H9 (cell line): ENCODE results near the gene OSR1. TPM values are rescaled to one million over a fixed set of nuclear protein-coding genes. Genes with fewer than 3 reads are reported as not detected.
"Not testable (repeated sequence)": the region's sequence is repeated elsewhere in the genome, so short reads cannot be mapped to it uniquely, and the experiment has no call there.

Source experiments
- DNase-seq: peaks from one replicate; pipeline ENCODE4 v3.0.0-alpha.2; 2017
- H2AFZ ChIP-seq: one replicate; pipeline ENCODE4 v1.6.1; 2013; ENCODE audit warnings: mild to moderate bottlenecking, low read length, control low read depth, moderate library complexity
- H2AK5ac ChIP-seq: 2 replicates; pipeline ENCODE4 v1.6.1; 2013; ENCODE audit warnings: low read length, control low read depth, mixed read lengths; ENCODE audit not compliant: insufficient read length
- H2BK120ac ChIP-seq: one replicate; pipeline ENCODE4 v1.6.1; 2013; ENCODE audit warnings: low read depth, mild to moderate bottlenecking, low read length, control low read depth, inconsistent platforms; ENCODE audit not compliant: poor library complexity, severe bottlenecking
- H2BK12ac ChIP-seq: 2 replicates; pipeline ENCODE4 v1.6.1; 2013; ENCODE audit warnings: low read length, control low read depth, mixed read lengths, low read depth; ENCODE audit not compliant: insufficient read length
- H2BK15ac ChIP-seq: 2 replicates; pipeline ENCODE4 v1.6.1; 2013; ENCODE audit warnings: low read depth, low read length, control low read depth
- H2BK20ac ChIP-seq: one replicate; pipeline ENCODE4 v1.6.1; 2013; ENCODE audit warnings: low read depth, mild to moderate bottlenecking, low read length, control low read depth, inconsistent platforms; ENCODE audit not compliant: poor library complexity, severe bottlenecking
- H2BK5ac ChIP-seq: 2 replicates; pipeline ENCODE4 v1.6.1; 2013; ENCODE audit warnings: low read length, control low read depth, mixed read lengths; ENCODE audit not compliant: insufficient read length
- H3K14ac ChIP-seq: 2 replicates; pipeline ENCODE4 v1.6.1; 2013; ENCODE audit warnings: low read length, control low read depth; ENCODE audit not compliant: insufficient read depth
- H3K18ac ChIP-seq: 2 replicates; pipeline ENCODE4 v1.6.1; 2013; ENCODE audit warnings: low read depth, mild to moderate bottlenecking, mixed read lengths, low read length, control low read depth; ENCODE audit not compliant: insufficient read length
- H3K23ac ChIP-seq: 2 replicates; pipeline ENCODE4 v1.6.1; 2013; ENCODE audit warnings: low read length, control low read depth, mixed read lengths, low read depth; ENCODE audit not compliant: insufficient read length
- H3K23me2 ChIP-seq: 2 replicates; pipeline ENCODE4 v1.6.1; 2013; ENCODE audit warnings: low read depth, mild to moderate bottlenecking, mixed read lengths, low read length, control low read depth; ENCODE audit not compliant: insufficient read length, poor library complexity, severe bottlenecking
- H3K27ac ChIP-seq: 2 replicates; pipeline ENCODE4 v1.5.1; 2013; ENCODE audit warnings: low read length, control low read depth, mixed read lengths, low read depth; ENCODE audit not compliant: insufficient read length
- H3K27me3 ChIP-seq: 2 replicates; pipeline ENCODE4 v1.6.1; 2013; ENCODE audit warnings: low read length, control low read depth, inconsistent platforms; ENCODE audit not compliant: insufficient read depth
- H3K4ac ChIP-seq: 2 replicates; pipeline ENCODE4 v1.6.1; 2013; ENCODE audit warnings: low read depth, mild to moderate bottlenecking, control low read depth, inconsistent platforms, low read length, moderate library complexity
- H3K4me1 ChIP-seq: 2 replicates; pipeline ENCODE4 v1.6.1; 2013; ENCODE audit warnings: low read length, control low read depth, inconsistent platforms; ENCODE audit not compliant: insufficient read depth
- H3K4me2 ChIP-seq: 2 replicates; pipeline ENCODE4 v1.6.1; 2013; ENCODE audit warnings: low read length, control low read depth, mixed read lengths; ENCODE audit not compliant: insufficient read length, insufficient read depth
- H3K56ac ChIP-seq: 2 replicates; pipeline ENCODE4 v1.6.1; 2013; ENCODE audit warnings: low read depth, mild to moderate bottlenecking, mixed read lengths, low read length, control low read depth; ENCODE audit not compliant: insufficient read length
- H3K79me1 ChIP-seq: 2 replicates; pipeline ENCODE4 v1.6.1; 2013; ENCODE audit warnings: low read depth, mild to moderate bottlenecking, moderate library complexity, low read length, control low read depth, inconsistent platforms; ENCODE audit not compliant: insufficient read depth, poor library complexity, severe bottlenecking
- H3K79me2 ChIP-seq: 2 replicates; pipeline ENCODE4 v1.6.1; 2013; ENCODE audit warnings: low read length, control low read depth, inconsistent platforms; ENCODE audit not compliant: insufficient read depth
- H3K9ac ChIP-seq: 2 replicates; pipeline ENCODE4 v1.6.1; 2013; ENCODE audit warnings: low read length, control low read depth, mixed read lengths; ENCODE audit not compliant: insufficient read length; ENCODE audit errors: extremely low read depth
- H3K9me3 ChIP-seq: one replicate; pipeline ENCODE4 v1.6.1; 2013; ENCODE audit warnings: low read depth, low read length, inconsistent platforms; ENCODE audit not compliant: control insufficient read depth
- H3T11ph ChIP-seq: one replicate; pipeline ENCODE4 v1.6.1; 2013; ENCODE audit warnings: mild to moderate bottlenecking, low read length, control low read depth, inconsistent platforms
- H4K20me1 ChIP-seq: one replicate; pipeline ENCODE4 v1.6.1; 2013; ENCODE audit not compliant: control insufficient read depth, insufficient read length, insufficient read depth
- H4K5ac ChIP-seq: 2 replicates; pipeline ENCODE4 v1.6.1; 2013; ENCODE audit warnings: low read depth, mild to moderate bottlenecking, mixed read lengths, low read length, control low read depth; ENCODE audit not compliant: insufficient read length
- H4K8ac ChIP-seq: replicated peaks from 2 replicates; pipeline ENCODE4 v1.6.1; 2013; ENCODE audit warnings: low read length, control low read depth, mixed read lengths, low read depth; ENCODE audit not compliant: insufficient read length
- H4K91ac ChIP-seq: 2 replicates; pipeline ENCODE4 v1.6.1; 2013; ENCODE audit warnings: low read depth, mild to moderate bottlenecking, moderate library complexity, mixed read lengths, low read length, control low read depth; ENCODE audit not compliant: insufficient read length
- H3K27ac Mint-ChIP-seq, 3 experiments: 2 replicates in 2 of 3; 3 replicates in 1 of 3; pipeline ENCODE4 v1.8.0; 2020 to 2021; ENCODE audit warnings: mixed read lengths in 3 of 3, mild to moderate bottlenecking in 1 of 3, moderate library complexity in 1 of 3
- H3K27me3 Mint-ChIP-seq: 2 replicates; pipeline ENCODE4 v1.8.0; 2021; ENCODE audit warnings: low read depth, mild to moderate bottlenecking, moderate library complexity, mixed read lengths
- H3K36me3 Mint-ChIP-seq, 3 experiments: 2 replicates in 2 of 3; 3 replicates in 1 of 3; pipeline ENCODE4 v1.8.0; 2020 to 2021; ENCODE audit warnings: low read depth in 3 of 3, mixed read lengths in 3 of 3; ENCODE audit not compliant: insufficient read depth in 1 of 3
- H3K4me1 Mint-ChIP-seq, 2 experiments: 2 replicates each; pipeline ENCODE4 v1.8.0; 2020; ENCODE audit warnings: mixed read lengths in 2 of 2
- H3K4me3 Mint-ChIP-seq, 2 experiments: 2 replicates in 1 of 2; 3 replicates in 1 of 2; pipeline ENCODE4 v1.8.0; 2020 to 2021; ENCODE audit warnings: mild to moderate bottlenecking in 2 of 2, mixed read lengths in 2 of 2, moderate library complexity in 1 of 2
- H3K9me3 Mint-ChIP-seq, 2 experiments: 2 replicates in 1 of 2; 3 replicates in 1 of 2; pipeline ENCODE4 v1.8.0; 2020; ENCODE audit warnings: mild to moderate bottlenecking in 2 of 2, mixed read lengths in 2 of 2, moderate library complexity in 1 of 2
- WGBS: extraction: QIAGEN DNeasy Blood & Tissue Kit; methylation state at CpG from one replicate; pipeline ENCODE4 v1.1.7; 2013; ENCODE audit warnings: missing lambda C conversion rate, low lambda C conversion rate, mixed read lengths; ENCODE audit not compliant: insufficient read length; ENCODE audit errors: extremely low coverage; 5-methylcytosine and 5-hydroxymethylcytosine counted together
- total RNA-seq: library from RNA; stranded (reverse); gene quantifications from 2 replicates; pipeline ENCODE4 v1.2.1, GENCODE V29; 2021
- TF ChIP-seq, protein P1 (sequence below): fragments of 200-600 bp; sonication (generic); conservative IDR thresholded peaks from 3 replicates; pipeline ENCODE4 v1.8.0; 2021; ENCODE audit warnings: antibody characterized with exemption, mild to moderate bottlenecking

The OSR1 gene
- total RNA-seq, 1 experiment from 2014 or later, result 0.35 TPM

DNA sequence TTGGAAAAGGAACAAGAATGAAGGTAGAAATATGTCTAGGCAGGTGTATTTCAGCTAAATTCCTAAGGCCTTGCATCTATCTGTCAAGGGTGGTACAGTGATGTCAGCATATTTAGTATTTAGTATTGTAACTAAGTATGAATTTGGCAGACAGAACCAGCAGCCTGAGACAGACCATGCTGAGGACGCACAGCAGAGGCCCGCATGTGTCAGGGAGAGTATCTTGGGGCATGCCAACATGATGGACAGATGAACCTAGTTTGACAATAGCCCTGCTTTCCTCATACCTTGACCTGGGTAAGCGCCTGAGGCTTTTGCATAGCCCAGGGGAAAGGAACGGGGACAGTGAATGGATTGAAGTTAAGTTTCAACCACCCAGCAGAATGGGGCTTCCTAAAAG, 33.8 kb upstream of the OSR1 start:
- H3K56ac ChIP-seq, result no peak overlapping the region

DNA sequence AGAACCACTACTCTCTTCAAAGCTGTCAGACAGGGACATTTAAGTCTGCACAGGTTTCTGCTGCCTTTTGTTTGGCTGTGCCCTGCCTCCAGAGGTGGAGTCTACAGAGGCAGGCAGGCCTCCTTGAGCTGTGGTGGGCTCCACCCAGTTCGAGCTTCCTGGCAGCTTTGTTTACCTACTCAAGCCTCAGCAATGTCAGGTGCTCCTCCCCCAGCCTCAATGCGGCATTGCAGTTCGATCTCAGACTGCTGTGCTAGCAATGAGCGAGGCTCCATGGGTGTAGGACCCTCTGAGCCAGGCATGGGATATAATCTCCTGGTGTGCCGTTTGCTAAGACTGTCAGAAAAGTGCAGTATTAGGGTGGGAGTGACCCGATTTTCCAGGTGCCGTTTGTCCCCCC, 31.0 kb upstream of the OSR1 start:
- not testable (repeated sequence) for H4K20me1 ChIP-seq, DNase-seq, H4K8ac ChIP-seq, H3K9ac ChIP-seq, H2AK5ac ChIP-seq, H2AFZ ChIP-seq, H3K18ac ChIP-seq, H3K9me3 ChIP-seq, H2BK5ac ChIP-seq, H3K27ac Mint-ChIP-seq, H3T11ph ChIP-seq, H3K4me3 Mint-ChIP-seq, H3K27me3 ChIP-seq, H3K79me1 ChIP-seq, H3K14ac ChIP-seq, H3K27ac ChIP-seq, H2BK12ac ChIP-seq, H3K23me2 ChIP-seq, H4K5ac ChIP-seq, H2BK120ac ChIP-seq, H3K4me1 Mint-ChIP-seq, H3K79me2 ChIP-seq, H3K27me3 Mint-ChIP-seq, H3K36me3 Mint-ChIP-seq, H3K56ac ChIP-seq, H3K4ac ChIP-seq, H3K4me1 ChIP-seq, H4K91ac ChIP-seq, H2BK15ac ChIP-seq, H2BK20ac ChIP-seq, H3K4me2 ChIP-seq, H3K23ac ChIP-seq
- WGBS, result no CpG with 5 or more reads among the region's 7 CpGs
- H3K9me3 Mint-ChIP-seq, result peaks cover 13 to 18% of the 10 kb centered on the region in 2 experiments

More for the DNA sequence above, 33.8 kb upstream of the OSR1 start:
- no CpG with 5 or more reads among the region's 4 CpGs for WGBS
- no peak for DNase-seq
- Histone ChIP-seq H4K5ac (no peak overlapping the region), H3K14ac (no peak overlapping the region), H2BK20ac (no peak overlapping the region), H2BK12ac (no peak overlapping the region), H3K4me1 (no peaks in the 10 kb centered on the region), H3K27me3 (no peaks in the 10 kb centered on the region), H3K23ac (no peak overlapping the region), H2AK5ac (no peak overlapping the region), H3K4me2 (no peak overlapping the region), H4K20me1 (no peaks in the 10 kb centered on the region), H2BK120ac (no peak overlapping the region), H3K4ac (no peak overlapping the region), H3K79me1 (no peaks in the 10 kb centered on the region), H3K79me2 (no peaks in the 10 kb centered on the region), H2BK5ac (no peak overlapping the region), H2BK15ac (no peak overlapping the region), H4K8ac (no peak overlapping the region), H3K9me3 (no peaks in the 10 kb centered on the region), H4K91ac (no peak overlapping the region), H3K9ac (no peak overlapping the region), H3K18ac (no peak overlapping the region), H3K23me2 (no peaks in the 10 kb centered on the region), H3T11ph (no peak overlapping the region), H2AFZ (no peak overlapping the region), H3K27ac (no peak overlapping the region)
- Mint-ChIP-seq H3K27me3 (no peaks in the 10 kb centered on the region; the same call in none of the 2 replicates), H3K4me1 (no peaks in the 10 kb centered on the region), H3K4me3 (no peak overlapping the region), H3K9me3 (peaks cover 11 to 13% of the 10 kb centered on the region in 2 experiments), H3K27ac (no peak overlapping the region), H3K36me3 (peaks cover 0 to 7% (median 4%) of the 10 kb centered on the region in 3 experiments; a peak in 5 of 7 replicates)
- TF ChIP-seq, protein P1, sequence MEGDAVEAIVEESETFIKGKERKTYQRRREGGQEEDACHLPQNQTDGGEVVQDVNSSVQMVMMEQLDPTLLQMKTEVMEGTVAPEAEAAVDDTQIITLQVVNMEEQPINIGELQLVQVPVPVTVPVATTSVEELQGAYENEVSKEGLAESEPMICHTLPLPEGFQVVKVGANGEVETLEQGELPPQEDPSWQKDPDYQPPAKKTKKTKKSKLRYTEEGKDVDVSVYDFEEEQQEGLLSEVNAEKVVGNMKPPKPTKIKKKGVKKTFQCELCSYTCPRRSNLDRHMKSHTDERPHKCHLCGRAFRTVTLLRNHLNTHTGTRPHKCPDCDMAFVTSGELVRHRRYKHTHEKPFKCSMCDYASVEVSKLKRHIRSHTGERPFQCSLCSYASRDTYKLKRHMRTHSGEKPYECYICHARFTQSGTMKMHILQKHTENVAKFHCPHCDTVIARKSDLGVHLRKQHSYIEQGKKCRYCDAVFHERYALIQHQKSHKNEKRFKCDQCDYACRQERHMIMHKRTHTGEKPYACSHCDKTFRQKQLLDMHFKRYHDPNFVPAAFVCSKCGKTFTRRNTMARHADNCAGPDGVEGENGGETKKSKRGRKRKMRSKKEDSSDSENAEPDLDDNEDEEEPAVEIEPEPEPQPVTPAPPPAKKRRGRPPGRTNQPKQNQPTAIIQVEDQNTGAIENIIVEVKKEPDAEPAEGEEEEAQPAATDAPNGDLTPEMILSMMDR, result no peak
